Ovary (tissue), 9 donors: ENCODE measurements around the gene CENPV. TPM values are rescaled to one million over a fixed set of nuclear protein-coding genes. Genes with fewer than 3 reads are reported as not detected.

ENCODE experiments used
- DNase-seq, 5 donors: peaks; one replicate each; pipeline ENCODE4 v3.0.0-alpha.2; 2019 to 2020
- H3K27ac ChIP-seq, 2 donors: fragments of 200-600 bp; one replicate each; pipeline versions ENCODE4 v1.5.1 to v1.8.0; 2019 to 2022
- H3K27me3 ChIP-seq: fragments of 200-600 bp; one replicate; pipeline ENCODE4 v1.8.0; 2022
- H3K36me3 ChIP-seq: fragments of 200-600 bp; sonication (generic); one replicate; pipeline ENCODE4 v1.5.1; 2019
- H3K4me1 ChIP-seq: one replicate; pipeline ENCODE4 v1.8.1; 2013; ENCODE audit warnings: mild to moderate bottlenecking, moderate library complexity; ENCODE audit not compliant: insufficient read depth
- H3K4me3 ChIP-seq: fragments of 200-600 bp; sonication (generic); one replicate; pipeline ENCODE4 v1.5.1; 2017
- H3K9me3 ChIP-seq, 2 donors: fragments of 200-600 bp in 1 of 2; sonication (generic) in 1 of 2; one replicate each; pipeline versions ENCODE4 v1.5.1 to v1.8.1; 2013 to 2019; ENCODE audit warnings: mild to moderate bottlenecking in 1 of 2, moderate library complexity in 1 of 2
- CTCF ChIP-seq, 3 donors: fragments of 450-650 bp in 2 of 3; fragments of 200-600 bp in 1 of 3; IDR thresholded peaks; one replicate each; pipeline versions ENCODE4 v1.5.1 to v1.8.0; 2016 to 2022; ENCODE audit warnings: antibody characterized with exemption in 3 of 3, mild to moderate bottlenecking in 1 of 3
- EP300 ChIP-seq: sonication (generic); formaldehyde crosslinking; IDR thresholded peaks from one replicate; pipeline ENCODE4 v1.6.1; 2017; ENCODE audit warnings: antibody characterized with exemption
- POLR2A ChIP-seq: fragments of 450-650 bp; IDR thresholded peaks from one replicate; pipeline ENCODE4 v1.6.1; 2017; ENCODE audit warnings: antibody characterized with exemption, mild to moderate bottlenecking, moderate library complexity
- WGBS, 3 donors: extraction: QIAGEN DNeasy Blood & Tissue Kit in 1 of 3; methylation state at CpG; one replicate each; pipeline versions ENCODE4 v1.1.5 to v1.1.7; 2013 to 2017; 5-methylcytosine and 5-hydroxymethylcytosine counted together
- intact Hi-C, 4 donors: fragments of 100-400 bp; cut with DNase I; formaldehyde crosslinking; loops; one replicate each; pipeline versions ENCODE4 v1.11.0 to v1.15.1; 2022 to 2023
- polyA plus RNA-seq, 2 donors: library from polyadenylated mRNA; stranded (reverse); fragments of 200-250 nt in 1 of 2; fragments of 350-450 nt in 1 of 2; fragmentation: Illumina TruSeq in 1 of 2; extraction: RNeasy Lipid Tissue Mini Kit (QIAGEN cat#74804) in 1 of 2; gene quantifications; one replicate each; pipeline ENCODE4 v1.2.3, GENCODE V29; 2013 to 2014
- total RNA-seq, 7 donors: library from RNA; depleted of rRNA in 2 of 7; stranded (reverse); fragments of >200 nt in 2 of 7; fragmentation: NEBNext Ultra II Directional in 3 of 7; extraction: Animal tissue kit (Norgen Biotek cat#: 25700) in 3 of 7; gene quantifications; one replicate each; pipeline versions ENCODE4 v1.1.0 to v1.2.4, GENCODE V29; 2016 to 2023
- donor health status: DM: no; HTN: no; CAD: no; lungs with moderate emphysema.
- donor health status: DM: no; HTN: no; CAD: no.
- donor health status: Bipolar disorder and iron deficiency.
- donor health status: DM: yes; HTN: yes; CAD: no.
- donor health status: DM: no; HTN: no; CAD: no.
- donor health status: DM: yes; HTN: yes; CAD: no.

Gene CENPV
- total and polyA plus RNA-seq, 9 donors: 18.8 to 38.9 (median 33.2) TPM

- WGBS, 3 donors: 8 to 39% (median 16%) methylated on average over 1 of the region's 1 CpG
- H3K9me3 ChIP-seq: no peaks in the 10 kb centered on the region
- H3K36me3 ChIP-seq: no peaks in the 10 kb centered on the region
- H3K4me1 ChIP-seq: peaks cover 1% of the 10 kb centered on the region
- H3K27ac ChIP-seq: no peak overlapping the region
- H3K4me3 ChIP-seq: no peak overlapping the region
- TF ChIP-seq EP300: no peak
- no peak for TF ChIP-seq POLR2A
- no peak for TF ChIP-seq CTCF (IDR thresholded peaks at IDR 0.05)
- intact Hi-C loops: no loop called here
- no peaks in the 10 kb centered on the region for H3K27me3 ChIP-seq
- DNase-seq: no peak
These were observed 24.3 kb downstream of the CENPV start for GRCh38 chr17:16328997-16329396.

DNA sequence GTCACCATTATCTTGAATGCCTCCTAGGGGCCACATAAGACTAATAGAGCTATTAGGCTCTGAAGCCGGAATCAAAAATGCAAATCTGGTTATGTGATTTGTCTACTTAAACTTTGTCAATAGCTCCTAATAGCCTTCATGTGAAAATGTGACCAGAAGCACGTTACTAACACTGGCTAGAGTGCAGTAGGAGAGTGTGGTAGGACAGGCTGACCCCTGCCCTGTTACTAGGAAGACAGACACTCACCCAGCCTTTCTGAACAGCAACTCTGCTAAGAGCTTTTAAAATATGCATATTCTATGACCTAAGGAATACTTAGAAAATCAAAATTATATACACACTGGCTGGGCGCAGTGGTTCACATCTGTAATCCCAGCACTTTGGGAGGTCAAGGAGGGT lies 26.3 kb downstream of the CENPV start:
- Histone ChIP-seq H3K4me1 (peaks cover 1% of the 10 kb centered on the region), H3K27me3 (no peaks in the 10 kb centered on the region), H3K36me3 (no peaks in the 10 kb centered on the region), H3K27ac (no peak overlapping the region), H3K4me3 (no peak overlapping the region), H3K9me3 (no peaks in the 10 kb centered on the region)
- 90 to 100% (median 96%) methylated on average over 3 of the region's 3 CpGs for WGBS, 3 donors
- intact Hi-C loops: no loop called here
- no peak for DNase-seq
- TF ChIP-seq EP300 (no peak), CTCF (IDR thresholded peaks at IDR 0.05) (no peak), POLR2A (no peak)

GRCh38 chr17:16325964-16326363 lies 27.3 kb downstream of the CENPV start:
- H3K4me3 ChIP-seq: no peak overlapping the region
- H3K4me1 ChIP-seq: peaks cover 1% of the 10 kb centered on the region
- intact Hi-C loops: no loop called here
- DNase-seq: no peak
- H3K9me3 ChIP-seq: no peaks in the 10 kb centered on the region
- TF ChIP-seq POLR2A (no peak), EP300 (no peak)
- no peaks in the 10 kb centered on the region for H3K36me3 ChIP-seq
- H3K27me3 ChIP-seq: no peaks in the 10 kb centered on the region
- WGBS, 3 donors: 93 to 100% (median 93%) methylated on average over 1 of the region's 1 CpG
- H3K27ac ChIP-seq: no peak overlapping the region

GRCh38 chr17:16322636-16323035 lies 30.6 kb downstream of the CENPV start:
- Histone ChIP-seq H3K4me1 (no peaks in the 10 kb centered on the region), H3K27me3 (no peaks in the 10 kb centered on the region), H3K36me3 (no peaks in the 10 kb centered on the region), H3K4me3 (no peak overlapping the region), H3K9me3 (no peaks in the 10 kb centered on the region), H3K27ac (no peak overlapping the region)
- TF ChIP-seq CTCF (IDR thresholded peaks at IDR 0.05): no peak
- no peak for TF ChIP-seq EP300
- WGBS, 3 donors: 61 to 78% (median 62%) methylated on average over 3 of the region's 3 CpGs
- no peak for DNase-seq
- intact Hi-C loops: no loop called here

DNA sequence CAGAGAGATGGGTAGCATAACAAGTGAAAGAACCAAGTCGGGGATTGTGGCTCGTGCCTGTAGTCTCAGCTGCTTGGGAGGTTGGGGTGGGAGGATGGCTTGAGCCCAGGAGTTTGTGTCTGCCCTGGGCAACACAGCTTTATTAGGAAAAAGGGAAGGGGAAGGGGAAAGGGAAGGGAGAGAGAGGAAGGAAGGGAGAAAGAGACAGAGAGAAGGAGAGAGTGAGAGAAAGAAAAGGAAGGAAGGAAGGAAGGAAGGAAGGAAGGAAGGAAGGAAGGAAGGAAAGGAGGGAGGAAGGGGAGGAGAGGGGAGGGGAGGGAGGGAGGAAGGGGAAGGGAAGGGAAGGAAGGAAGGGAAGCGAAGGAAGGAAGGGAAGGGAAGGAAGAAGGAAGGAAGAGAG lies 33.3 kb downstream of the CENPV start:
- intact Hi-C loops: loop anchor here in 1 of 4 donors (5.0 kb wide), 1 partner anchor 1927 kb away; no protein-coding TSS in a partner anchor

More for the DNA sequence above, 33.3 kb downstream of the CENPV start:
- Histone ChIP-seq H3K27me3 (no peaks in the 10 kb centered on the region), H3K4me3 (no peak overlapping the region), H3K36me3 (no peaks in the 10 kb centered on the region), H3K9me3 (no peaks in the 10 kb centered on the region), H3K27ac (no peak overlapping the region), H3K4me1 (no peaks in the 10 kb centered on the region)
- no peak for TF ChIP-seq EP300
- no peak for TF ChIP-seq CTCF (IDR thresholded peaks at IDR 0.05)
- no peak for TF ChIP-seq POLR2A
- no peak for DNase-seq
- 50 to 84% (median 80%) methylated on average over 3 of the region's 3 CpGs for WGBS, 3 donors
